A549 (cell line): ENCODE results near the gene HEXIM1. TPM values are rescaled to one million over a fixed set of nuclear protein-coding genes. Genes with fewer than 3 reads are reported as not detected.

Source experiments
- ATAC-seq, 2 experiments: fragments of 200-7000 bp in 1 of 2; fragments of >200 bp in 1 of 2; cut with Nextera tagmentation in 1 of 2; cut with Tn5 transposase in 1 of 2; 3 replicates each; pipeline versions ENCODE4 v1.8.0 to v1.9.1; 2018 to 2020; ENCODE audit warnings: mild to moderate bottlenecking in 1 of 2, moderate library complexity in 1 of 2
- CTCF ChIA-PET: fragments of 300-600 bp; sonication (Branson Sonifier 250); formaldehyde crosslinking; extraction: SDS; loops from one replicate; lab custom pipeline; 2021; ENCODE audit warnings: antibody characterized with exemption, inconsistent platforms; lab: Yijun Ruan, JAX
- POLR2A ChIA-PET: fragments of 350-600 bp; formaldehyde crosslinking; extraction: SDS; loops from one replicate; lab custom pipeline; 2021; ENCODE audit warnings: antibody characterized with exemption, inconsistent platforms; lab: Yijun Ruan, JAX
- DNase-seq, 2 experiments: peaks; one replicate each; pipeline versions ENCODE4 v3.0.0 to v3.0.0-alpha.2; 2011 to 2016; ENCODE audit warnings: low read depth in 1 of 2, low spot score in 1 of 2
- FAIRE-seq: peaks from 2 replicates; lab custom pipeline; 2011; peaks lifted over from hg19 to GRCh38; lab: Jason Lieb, UNC
- H3K27ac ChIP-seq, 2 experiments: fragments of >200 bp; sonication (Bioruptor Twin); formaldehyde crosslinking; 3 replicates each; pipeline ENCODE4 v1.5.1; 2016 to 2017
- H3K4me1 ChIP-seq: fragments of >200 bp; sonication (Bioruptor Twin); formaldehyde crosslinking; 3 replicates; pipeline ENCODE4 v1.6.1; 2016
- H3K4me2 ChIP-seq: fragments of >200 bp; sonication (Bioruptor Twin); formaldehyde crosslinking; 3 replicates; pipeline ENCODE4 v1.6.1; 2016
- H3K4me3 ChIP-seq: fragments of >200 bp; sonication (Bioruptor Twin); formaldehyde crosslinking; 3 replicates; pipeline ENCODE4 v1.5.1; 2016
- H3K9me3 ChIP-seq: fragments of >200 bp; sonication (Bioruptor Twin); formaldehyde crosslinking; 3 replicates; pipeline ENCODE4 v1.6.1; 2016
- BHLHE40 ChIP-seq: IDR thresholded peaks from 2 replicates; pipeline ENCODE4 v1.6.1; 2012; ENCODE audit warnings: low read depth, low read length, inconsistent platforms
- CEBPB ChIP-seq, 2 experiments: fragments of >200 bp in 1 of 2; sonication (Bioruptor Twin) in 1 of 2; formaldehyde crosslinking in 1 of 2; IDR thresholded peaks; 2 replicates each; pipeline ENCODE4 v1.6.1; 2012 to 2016
- CHD2 ChIP-seq: fragments of 150-350 bp; IDR thresholded peaks from 2 replicates; pipeline ENCODE4 v1.6.1; 2014; ENCODE audit warnings: low read length; ENCODE audit not compliant: partially characterized antibody
- CHD4 ChIP-seq: fragments of 200-600 bp; sonication (generic); IDR thresholded peaks from 2 replicates; pipeline ENCODE4 v1.6.1; 2016; ENCODE audit warnings: antibody characterized with exemption, mild to moderate bottlenecking, borderline replicate concordance
- EP300 ChIP-seq, 2 experiments: fragments of >200 bp; sonication (Bioruptor Twin); formaldehyde crosslinking; IDR thresholded peaks; 2 replicates in 1 of 2; 3 replicates in 1 of 2; pipeline ENCODE4 v1.6.1; 2016 to 2017
- ESRRA ChIP-seq: fragments of 150-350 bp; IDR thresholded peaks from 2 replicates; pipeline ENCODE4 v1.6.1; 2014; ENCODE audit warnings: mild to moderate bottlenecking, low read length, borderline replicate concordance
- FOSL2 ChIP-seq, 2 experiments: fragments of 450-650 bp in 1 of 2; fragments of >200 bp in 1 of 2; sonication (Bioruptor Twin) in 1 of 2; formaldehyde crosslinking; IDR thresholded peaks; 2 replicates each; pipeline versions ENCODE4 v1.5.0 to v1.6.1; 2016 to 2020; ENCODE audit warnings: mild to moderate bottlenecking in 1 of 2, moderate library complexity in 1 of 2
- HDAC2 ChIP-seq: fragments of 200-600 bp; sonication (generic); IDR thresholded peaks from 2 replicates; pipeline ENCODE4 v1.6.1; 2016
- HOXB13 ChIP-seq: fragments of 250-450 bp; sonication (Bioruptor Pico); IDR thresholded peaks from 2 replicates; pipeline ENCODE4 v1.5.0; 2020; ENCODE audit warnings: low read depth, mild to moderate bottlenecking, moderate library complexity
- KDM1A ChIP-seq: fragments of 200-600 bp; sonication (generic); IDR thresholded peaks from 2 replicates; pipeline ENCODE4 v1.6.1; 2016; ENCODE audit warnings: low read depth, mild to moderate bottlenecking
- MAZ ChIP-seq: fragments of 150-350 bp; IDR thresholded peaks from 2 replicates; pipeline ENCODE4 v1.6.1; 2014; ENCODE audit warnings: antibody characterized with exemption, low read depth, low read length, borderline replicate concordance
- PBX3 ChIP-seq: IDR thresholded peaks from 2 replicates; pipeline ENCODE4 v1.6.1; 2012
- PHF8 ChIP-seq: fragments of 200-600 bp; sonication (generic); IDR thresholded peaks from 2 replicates; pipeline ENCODE4 v1.6.1; 2016; ENCODE audit warnings: low read depth, mild to moderate bottlenecking, antibody characterized with exemption, moderate library complexity, borderline replicate concordance
- POLR2AphosphoS2 ChIP-seq: conservative IDR thresholded peaks from 2 replicates; pipeline ENCODE4 v1.6.1; 2012; ENCODE audit warnings: low read length, improper control_type of control experiment, inconsistent platforms
- RAD21 ChIP-seq, 2 experiments: fragments of >200 bp in 1 of 2; sonication (Bioruptor Twin) in 1 of 2; formaldehyde crosslinking in 1 of 2; IDR thresholded peaks in 1 of 2; conservative IDR thresholded peaks in 1 of 2; 2 replicates in 1 of 2; 3 replicates in 1 of 2; pipeline ENCODE4 v1.6.1; 2012 to 2018; ENCODE audit warnings: inconsistent platforms in 1 of 2
- RCOR1 ChIP-seq: fragments of 150-350 bp; IDR thresholded peaks from 2 replicates; pipeline ENCODE4 v1.6.1; 2014; ENCODE audit warnings: antibody characterized with exemption, low read length, low read depth
- REST ChIP-seq: fragments of 200-600 bp; sonication (generic); IDR thresholded peaks from 2 replicates; pipeline ENCODE4 v1.6.1; 2016; ENCODE audit warnings: antibody characterized with exemption, mild to moderate bottlenecking, moderate library complexity
- SMC3 ChIP-seq: fragments of >200 bp; sonication (Bioruptor Twin); formaldehyde crosslinking; IDR thresholded peaks from 3 replicates; pipeline ENCODE4 v1.6.1; 2018; ENCODE audit warnings: inconsistent platforms
- ZFP36 ChIP-seq: fragments of 450-650 bp; IDR thresholded peaks from 2 replicates; pipeline ENCODE4 v1.6.1; 2014; ENCODE audit warnings: borderline replicate concordance; ENCODE audit not compliant: partially characterized antibody
- ZNF302 ChIP-seq: fragments of 250-450 bp; sonication (Bioruptor Pico); IDR thresholded peaks from 2 replicates; pipeline ENCODE4 v1.9.0; 2021; ENCODE audit warnings: inconsistent platforms, mild to moderate bottlenecking, moderate library complexity
- ZSCAN20 ChIP-seq: fragments of 250-450 bp; sonication (Bioruptor Pico); IDR thresholded peaks from 2 replicates; pipeline ENCODE4 v1.8.0; 2022; ENCODE audit warnings: mild to moderate bottlenecking, moderate library complexity
- WGBS: methylation state at CpG from one replicate; pipeline ENCODE4 v1.1.6; 2017; ENCODE audit errors: missing lambda C conversion rate; 5-methylcytosine and 5-hydroxymethylcytosine counted together
- polyA plus RNA-seq, 4 experiments: library from polyadenylated mRNA; depleted of rRNA in 3 of 4; stranded (reverse); fragments of >200 nt; fragmentation: RNase III in 1 of 4; extraction: RNeasy Plus Mini Kit Qiagen cat#74134 plus additional on column Dnase treatment in 1 of 4; gene quantifications; 2 replicates in 3 of 4; 3 replicates in 1 of 4; pipeline ENCODE4 v1.2.3, GENCODE V29; 2011 to 2017
- TF ChIP-seq, protein P1 (sequence below): IDR thresholded peaks from 2 replicates; pipeline ENCODE4 v1.6.1; 2012
- TF ChIP-seq, protein P2 (sequence below): fragments of >200 bp; sonication (Bioruptor Twin); formaldehyde crosslinking; IDR thresholded peaks from 2 replicates; pipeline ENCODE4 v1.6.1; 2016

Gene HEXIM1
- polyA plus RNA-seq, 2 of the 4 experiments (the other 2 are of a cell fraction): 54.0 to 143 TPM

DNA sequence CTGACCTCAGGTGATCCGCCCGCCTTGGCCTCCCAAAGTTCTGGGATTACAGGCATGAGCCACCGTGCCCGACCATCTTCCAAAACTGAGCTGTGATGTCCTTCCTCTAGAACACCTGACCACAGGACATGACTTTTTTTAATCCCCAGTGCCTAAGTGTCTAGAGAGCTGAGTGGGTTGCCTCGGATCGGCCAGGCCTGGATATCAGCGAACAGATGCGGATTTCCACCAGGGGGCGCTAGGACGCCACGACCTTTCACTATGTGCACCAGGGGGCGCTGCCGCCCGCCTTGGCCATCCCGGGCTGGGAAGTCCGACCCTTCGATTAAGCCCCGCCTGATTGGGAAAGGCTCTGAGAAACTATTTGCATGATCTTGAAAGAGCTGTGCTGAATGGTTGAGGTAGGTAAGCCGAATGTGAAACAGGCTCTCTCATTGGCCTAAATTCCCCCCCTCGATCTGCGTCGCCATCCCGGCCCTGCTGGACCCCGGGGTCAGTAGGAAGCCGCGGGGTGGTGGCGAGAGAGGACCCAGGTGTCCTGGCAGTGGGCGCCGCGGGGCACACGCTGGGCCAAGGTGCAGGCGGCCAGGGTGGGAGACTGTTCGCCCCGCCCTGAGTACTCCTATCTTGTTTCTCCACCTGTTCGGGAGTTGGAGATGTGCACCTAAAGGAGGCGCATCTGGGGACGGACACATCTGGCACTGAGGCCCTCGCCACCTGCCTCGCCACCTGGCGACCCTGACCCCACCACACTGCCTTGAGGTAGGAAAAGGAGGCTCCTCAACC is 12.9 kb upstream of the HEXIM1 start, which contains the start of gene ACBD4 (continued):
- TF ChIP-seq PBX3 (0 out of 2 replicates have a peak, but pooled peaks have one; percentile 19), ZNF302 (no peak), CEBPB (IDR thresholded peaks at IDR 0.05) (peak; percentile 40 to 84; a peak in 3 of 4 replicates), MAZ (peak; percentile 91)

GRCh38 chr17:45135978-45136791 is 12.1 kb upstream of the HEXIM1 start:
- CTCF ChIA-PET: interaction anchor here (0.6 to 20.1 kb wide), 97 partner anchors 9 to 716 kb away, joined by 3 to 742 read pairs (median 6); partner anchors contain the start of genes C1QL1, DCAKD, GJC1 and HEXIM1
- H3K4me1 ChIP-seq: peaks cover 25% of the 10 kb centered on the region
- DNase-seq (no peak), ATAC-seq (no peak)
- TF ChIP-seq PHF8 (0 out of 2 replicates have a peak, but pooled peaks have one; percentile 29), HOXB13 (CRISPR knock-in tag) (no peak)
- TF ChIP-seq, all 56 proteins: peak for 1
- Histone ChIP-seq H3K27ac (peak overlapping the region; percentile 82 to 93), H3K4me3 (peak overlapping the region; percentile 55), H3K9me3 (no peaks in the 10 kb centered on the region), H3K4me2 (peak overlapping the region; percentile 92)
- WGBS: 61% methylated on average over 21 of the region's 21 CpGs
- no peak for FAIRE-seq
- POLR2A ChIA-PET: interaction anchor here (0.6 to 3.6 kb wide), 12 partner anchors 13 to 93 kb away, joined by 3 to 117 read pairs (median 4); partner anchors contain the start of genes HEXIM1, HEXIM2 and NMT1

DNA sequence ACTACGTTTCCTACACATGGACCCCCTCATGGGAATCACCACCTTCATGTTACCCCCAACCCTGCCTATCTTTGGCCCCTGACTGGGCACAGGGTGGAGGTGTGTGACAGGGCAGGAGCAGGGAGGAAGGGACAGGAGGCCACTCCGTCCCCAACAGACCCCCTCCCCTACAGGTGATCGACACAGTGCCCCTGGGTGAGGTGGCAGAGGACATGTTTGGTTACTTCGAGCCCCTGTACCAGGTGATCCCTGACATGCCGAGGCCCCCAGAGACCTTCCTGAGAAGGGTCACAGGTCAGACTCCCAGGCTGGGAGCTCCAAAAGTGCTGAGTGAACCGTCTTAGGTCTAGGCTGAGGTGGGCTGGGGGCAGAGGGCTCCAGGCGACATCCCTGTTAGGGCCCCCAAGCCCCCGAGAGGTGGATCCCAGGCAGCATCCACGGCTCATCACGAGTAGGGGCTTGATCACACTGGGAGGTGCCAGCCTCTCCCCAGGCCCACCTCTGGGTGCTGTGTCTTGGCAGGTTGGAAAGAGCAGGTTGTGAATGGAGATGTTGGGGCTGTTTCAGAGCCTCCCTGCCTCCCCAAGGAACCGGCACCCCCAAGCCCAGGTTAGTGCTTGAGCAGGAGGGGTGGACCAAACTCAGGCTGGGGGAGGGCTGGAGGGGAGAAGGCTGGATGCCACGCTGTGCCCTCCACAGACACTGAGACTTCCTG is 11.3 kb upstream of the HEXIM1 start:
- H3K4me3 ChIP-seq: no peak overlapping the region

More for the DNA sequence above, 11.3 kb upstream of the HEXIM1 start:
- peak overlapping the region; percentile 92 for H3K4me2 ChIP-seq
- ChIA-PET POLR2A (interaction anchor here (3.6 kb wide), 1 partner anchor 12 kb away, joined by 117 read pairs; the partner anchor contains the start of gene HEXIM1), CTCF (interaction anchor here (1.0 to 20.1 kb wide), 12 partner anchors 8 to 248 kb away, joined by 3 to 742 read pairs (median 52); partner anchors contain the start of genes HEXIM1 and HEXIM2)
- FAIRE-seq: no peak
- DNase-seq: no peak
- peak overlapping the region in 1 of 2 experiments; percentile 93; a peak in 3 of 6 replicates for H3K27ac ChIP-seq
- ATAC-seq: no peak
- TF ChIP-seq ZSCAN20 (no peak), CEBPB (IDR thresholded peaks at IDR 0.05) (no peak), RAD21 (conservative IDR thresholded peaks at IDR 0.05 in 1 of 2, IDR thresholded peaks at IDR 0.05 in 1 of 2) (no peak), ESRRA (no peak), CHD2 (no peak), KDM1A (no peak), SMC3 (no peak), BHLHE40 (no peak), FOSL2 (IDR thresholded peaks at IDR 0.05) (no peak), FOSL2 (CRISPR knock-in tag; IDR thresholded peaks at IDR 0.05) (no peak), RCOR1 (no peak), HOXB13 (CRISPR knock-in tag) (no peak), HDAC2 (no peak), ZFP36 (no peak), POLR2AphosphoS2 (no peak), EP300 (IDR thresholded peaks at IDR 0.05) (no peak), REST (no peak), CHD4 (no peak)
- TF ChIP-seq, protein P1, sequence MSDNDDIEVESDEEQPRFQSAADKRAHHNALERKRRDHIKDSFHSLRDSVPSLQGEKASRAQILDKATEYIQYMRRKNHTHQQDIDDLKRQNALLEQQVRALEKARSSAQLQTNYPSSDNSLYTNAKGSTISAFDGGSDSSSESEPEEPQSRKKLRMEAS: no peak
- TF ChIP-seq, protein P2, sequence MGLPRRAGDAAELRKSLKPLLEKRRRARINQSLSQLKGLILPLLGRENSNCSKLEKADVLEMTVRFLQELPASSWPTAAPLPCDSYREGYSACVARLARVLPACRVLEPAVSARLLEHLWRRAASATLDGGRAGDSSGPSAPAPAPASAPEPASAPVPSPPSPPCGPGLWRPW: no peak
- 80% methylated on average over 10 of the region's 12 CpGs for WGBS
- H3K9me3 ChIP-seq: no peaks in the 10 kb centered on the region
- H3K4me1 ChIP-seq: peaks cover 21% of the 10 kb centered on the region
